Stimulated activated CD4-positive, alpha-beta T cell treated with anti-CD3 and anti-CD28 coated beads, Interleukin-15, amount 100 ng/mL, for 1 hour (primary cell): ENCODE measurements around the gene UBE2G1.
"Not testable (repeated sequence)": the region's sequence is repeated elsewhere in the genome, so short reads cannot be mapped to it uniquely, and the experiment has no call there.

ENCODE experiments used
- DNase-seq, 2 donors: peaks; one replicate each; pipeline ENCODE4 v3.0.0-alpha.2; 2020; ENCODE audit warnings: low read depth in 1 of 2, low spot score in 1 of 2

Gene UBE2G1

DNA sequence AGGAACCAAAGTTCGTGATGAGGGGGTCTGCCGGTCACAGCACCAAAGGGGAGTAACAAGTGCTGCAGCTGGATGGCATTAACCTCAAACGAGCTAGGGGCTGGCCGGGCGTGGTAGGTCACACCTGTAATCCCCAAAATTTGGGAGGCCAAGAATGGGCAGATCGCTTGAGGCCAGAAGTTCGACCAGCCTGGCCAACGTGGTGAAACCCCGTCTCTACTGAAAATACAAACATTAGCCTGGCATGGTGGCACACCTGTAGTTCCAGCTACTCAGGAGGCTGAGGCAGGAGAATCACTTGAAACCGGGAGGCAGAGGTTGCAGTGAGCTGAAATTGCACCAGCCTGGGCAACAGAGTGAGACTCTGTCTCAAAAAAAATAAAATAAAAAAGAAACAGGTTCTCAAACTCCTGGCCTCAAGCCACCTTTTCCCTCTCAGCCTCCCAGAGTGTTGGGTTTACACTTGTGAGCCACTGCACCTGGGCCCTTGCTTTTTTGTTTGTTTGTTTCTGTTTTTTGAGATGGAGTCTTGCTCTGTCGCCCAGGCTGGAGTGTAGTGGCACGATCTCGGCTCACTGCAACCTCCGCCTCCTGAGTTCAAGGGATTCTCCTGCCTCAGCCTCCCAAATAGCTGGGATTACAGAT is 9.4 kb upstream of the UBE2G1 start:
- not testable (repeated sequence) for DNase-seq

DNA sequence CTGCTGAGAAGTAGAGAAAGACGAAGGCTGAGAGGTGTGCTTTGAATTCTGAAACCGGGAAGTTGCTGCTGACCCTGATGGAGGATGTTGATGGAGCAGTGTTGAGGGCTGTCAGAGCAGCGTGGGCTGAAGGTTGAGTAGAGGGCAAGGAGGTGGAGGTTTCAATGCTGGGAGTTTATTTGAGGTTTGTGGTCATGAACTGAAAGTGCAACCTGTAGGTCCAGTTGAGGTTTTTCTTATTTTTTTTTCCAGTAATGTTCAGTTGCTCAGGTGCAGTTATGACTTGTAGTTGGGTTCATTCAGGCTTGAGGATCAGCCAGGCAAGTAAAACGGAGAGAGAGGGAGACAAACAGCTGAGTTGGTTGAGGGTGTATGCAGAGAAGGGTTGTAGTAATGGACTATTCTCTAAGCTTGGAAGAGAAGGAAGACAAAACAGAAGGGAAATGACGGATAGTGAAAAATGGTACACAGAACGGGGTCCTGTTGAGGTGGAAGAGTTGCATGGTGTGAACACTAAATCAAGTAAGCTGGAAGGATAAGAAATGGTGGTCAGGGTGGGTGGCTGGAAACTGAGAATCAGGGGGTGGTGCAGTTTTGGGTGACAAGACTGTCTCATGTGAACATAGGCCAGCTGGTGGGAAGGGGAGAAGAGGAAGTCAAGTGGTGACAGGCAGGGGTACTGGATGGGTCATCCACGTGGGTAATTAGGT is 8.7 kb upstream of the UBE2G1 start:
- DNase-seq, result peak in 1 of 2 donors; percentile 10

DNA sequence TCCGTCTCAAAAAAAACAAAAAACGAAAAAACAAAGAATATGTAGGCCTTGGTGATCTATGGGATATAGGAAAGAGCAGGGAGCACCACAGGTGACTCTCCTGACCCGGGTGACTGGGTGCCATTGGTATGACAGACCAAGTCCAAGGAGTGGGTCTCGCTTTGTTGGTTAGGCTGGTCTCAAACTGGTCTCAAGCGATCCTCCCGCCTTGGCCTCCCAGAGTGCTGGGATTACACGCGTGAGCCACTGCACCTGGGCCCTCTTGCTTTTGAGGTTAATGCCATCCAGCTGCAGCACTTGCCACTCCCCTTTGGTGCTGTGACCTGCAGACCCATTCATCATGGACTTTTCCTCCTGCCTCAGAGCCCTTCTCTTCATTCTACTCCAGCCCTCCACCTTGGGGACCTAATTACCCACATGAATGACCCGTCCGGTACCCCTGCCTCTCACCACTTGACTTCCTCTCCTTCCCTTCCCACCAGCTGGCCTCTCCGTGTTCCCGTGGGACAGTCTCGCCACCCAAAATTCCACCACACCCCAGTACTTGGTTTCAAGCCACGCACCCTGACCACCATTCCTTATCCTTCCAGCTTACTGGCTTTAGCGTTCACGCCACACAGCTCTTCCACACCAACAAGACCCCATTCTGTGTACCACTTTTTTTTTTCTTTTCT is 3.2 kb upstream of the UBE2G1 start:
- DNase-seq, result no peak

- no peak for DNase-seq
These were observed 1.9 kb upstream of the UBE2G1 start for GRCh38 chr17:4368341-4368740.

GRCh38 chr17:4367177-4367576 is 702 bp upstream of the UBE2G1 start:
- DNase-seq, result not testable (repeated sequence)

DNA sequence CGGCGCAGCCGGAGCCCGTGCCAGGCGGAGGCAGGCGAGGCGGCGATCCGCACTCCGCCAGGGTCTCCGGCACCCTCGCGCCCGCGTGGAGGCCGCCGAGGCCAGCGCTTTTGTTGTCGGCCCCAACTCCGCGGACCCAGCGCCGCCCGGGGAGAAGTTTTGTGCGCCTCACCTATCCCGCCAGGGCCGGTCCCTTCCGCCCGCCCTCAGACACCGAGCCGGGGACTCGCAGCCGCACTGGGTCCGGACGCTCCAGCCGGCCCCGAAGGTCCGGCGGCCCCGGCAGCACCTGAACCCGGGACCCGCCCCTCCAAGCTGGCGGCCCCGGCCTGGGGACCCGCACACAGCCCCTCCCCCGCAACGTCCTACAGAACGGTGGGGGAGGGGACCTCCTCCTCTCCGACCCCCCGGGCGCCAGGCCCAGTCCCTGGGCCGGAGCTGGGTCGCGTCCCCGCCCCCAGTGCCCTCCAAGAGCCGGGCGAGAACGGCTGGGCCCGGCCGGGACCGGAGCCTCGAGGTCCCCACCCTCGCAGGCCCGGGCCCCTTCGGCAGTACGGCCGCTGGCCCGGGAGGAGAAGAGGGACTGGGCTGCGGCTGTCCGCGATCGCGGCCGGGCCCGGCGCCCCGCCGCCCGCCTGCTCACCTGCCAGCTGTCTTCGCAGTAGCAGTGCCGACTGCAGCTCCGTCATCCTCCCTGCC is 698 bp downstream of the UBE2G1 start:
- peak; percentile 14 to 20 for DNase-seq

DNA sequence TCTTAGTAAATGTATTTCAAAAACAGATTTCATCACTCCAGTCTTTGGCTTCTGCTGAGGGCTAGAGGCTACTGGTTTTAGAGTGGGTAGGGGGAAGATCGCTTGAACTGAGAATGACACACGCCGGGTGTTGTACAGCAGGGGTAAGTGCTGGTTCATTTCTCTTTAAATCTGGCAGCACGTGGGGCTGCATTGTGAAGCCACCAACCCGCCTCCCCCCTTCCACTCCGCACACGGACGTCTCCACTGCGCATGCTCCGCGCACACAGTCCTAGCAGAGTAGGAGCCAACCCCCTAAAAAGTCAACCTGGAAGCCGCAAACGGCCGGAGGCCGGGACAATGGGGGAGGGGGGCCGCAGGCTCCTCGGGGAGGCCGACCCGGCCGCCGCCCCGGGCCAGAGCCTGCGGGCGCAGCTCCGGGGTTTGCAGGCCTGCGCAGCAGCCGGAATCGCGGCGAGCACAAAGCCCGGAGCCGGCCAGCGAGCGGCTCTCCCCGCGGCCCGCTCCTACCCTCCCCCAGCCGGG is 1.3 kb downstream of the UBE2G1 start:
- peak; percentile 76 to 80 for DNase-seq

- no peak for DNase-seq
These were observed 1.8 kb downstream of the UBE2G1 start for GRCh38 chr17:4364622-4365041.

DNA sequence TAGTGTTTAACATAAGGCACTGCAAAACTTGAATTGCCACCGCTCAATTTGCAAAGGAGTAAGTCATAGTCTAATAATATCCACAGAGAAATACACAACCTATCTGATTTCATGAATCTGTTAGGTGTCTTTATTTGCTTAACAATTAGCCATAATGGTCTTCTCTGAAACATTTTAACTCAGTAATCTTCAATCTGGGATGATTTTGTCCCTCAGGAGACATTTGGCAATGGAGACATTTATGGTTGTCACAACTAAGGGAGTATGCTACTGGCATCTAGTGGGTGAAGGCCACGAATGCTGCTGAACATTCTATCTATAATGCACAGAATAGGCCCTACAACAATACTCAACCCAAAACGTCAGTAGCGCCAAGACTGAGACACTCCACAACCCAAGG is 4.3 kb downstream of the UBE2G1 start:
- DNase-seq, result no peak

GRCh38 chr17:4358154-4358553 is 8.3 kb downstream of the UBE2G1 start:
- DNase-seq, result no peak

DNA sequence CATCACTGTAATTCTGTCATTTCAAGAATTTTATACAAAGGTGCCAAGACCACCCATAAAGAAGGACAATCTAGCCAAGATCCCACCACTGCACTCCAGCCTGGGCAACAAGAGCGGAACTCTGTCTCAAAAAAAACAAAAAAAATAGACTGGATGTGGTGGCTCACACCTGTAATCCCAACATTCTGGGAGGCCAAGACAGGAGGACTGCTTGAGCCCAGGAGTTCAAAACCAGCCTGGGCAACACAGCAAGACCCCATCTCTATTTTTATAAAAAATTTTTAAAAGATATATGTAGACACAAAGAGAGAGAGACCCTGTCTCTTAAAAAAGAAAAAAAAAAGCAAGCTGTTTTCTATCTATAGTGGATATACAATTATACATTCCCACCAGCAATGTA is 8.8 kb downstream of the UBE2G1 start:
- no peak for DNase-seq

DNA sequence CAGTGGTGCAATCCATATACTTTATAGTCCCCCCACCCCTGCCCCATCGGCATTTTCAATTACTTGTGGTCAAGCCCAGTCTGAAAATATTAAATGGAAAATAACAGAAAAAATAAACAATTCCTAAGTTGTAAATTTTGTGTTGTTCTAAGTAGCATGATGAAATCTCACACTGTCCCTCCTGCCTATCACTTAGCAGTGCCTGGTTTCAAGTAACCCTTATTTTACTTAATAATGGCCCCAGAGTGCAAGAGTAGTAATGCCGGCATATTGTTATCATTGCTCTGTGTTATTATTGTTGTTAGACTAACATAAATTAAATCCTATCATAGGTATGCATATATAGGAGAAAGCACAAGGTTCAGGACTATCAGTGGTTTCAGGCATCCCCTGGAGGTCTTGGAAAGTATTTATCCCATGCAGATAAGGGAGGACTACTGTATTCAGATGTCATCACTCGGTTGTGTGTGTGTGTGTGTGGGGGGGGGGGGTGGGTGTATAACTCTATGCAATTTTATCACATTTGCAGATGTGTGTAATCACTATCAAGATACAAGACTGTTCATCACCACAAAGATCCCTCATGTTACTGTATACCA is 9.3 kb downstream of the UBE2G1 start:
- no peak for DNase-seq

- no peak for DNase-seq
These were observed 11.5 kb downstream of the UBE2G1 start for GRCh38 chr17:4354862-4355514.

- DNase-seq, result no peak
These were observed 12.3 kb downstream of the UBE2G1 start for GRCh38 chr17:4354206-4354605.

DNA sequence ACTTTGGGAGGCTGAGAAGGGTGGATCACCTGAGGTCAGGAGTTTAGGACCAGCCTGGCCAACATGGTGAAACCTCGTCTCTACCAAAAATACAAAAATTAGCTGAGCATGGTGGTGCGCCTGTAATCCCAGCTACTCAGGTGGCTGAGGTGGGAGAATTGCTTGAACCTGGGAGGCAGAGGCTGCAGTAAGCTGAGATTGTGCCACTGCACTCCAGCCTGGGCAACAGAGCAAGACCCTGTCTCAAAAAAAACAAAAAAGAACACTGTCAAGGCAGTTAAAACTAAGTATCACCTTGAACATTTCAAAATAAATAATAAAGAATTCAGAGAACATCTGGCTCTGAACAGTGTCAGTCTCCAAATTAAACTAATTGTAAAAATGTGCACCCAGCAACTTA is 16.3 kb downstream of the UBE2G1 start:
- DNase-seq, result not testable (repeated sequence)

- DNase-seq, result no peak
These were observed 20.8 kb downstream of the UBE2G1 start for GRCh38 chr17:4345581-4346252.

DNA sequence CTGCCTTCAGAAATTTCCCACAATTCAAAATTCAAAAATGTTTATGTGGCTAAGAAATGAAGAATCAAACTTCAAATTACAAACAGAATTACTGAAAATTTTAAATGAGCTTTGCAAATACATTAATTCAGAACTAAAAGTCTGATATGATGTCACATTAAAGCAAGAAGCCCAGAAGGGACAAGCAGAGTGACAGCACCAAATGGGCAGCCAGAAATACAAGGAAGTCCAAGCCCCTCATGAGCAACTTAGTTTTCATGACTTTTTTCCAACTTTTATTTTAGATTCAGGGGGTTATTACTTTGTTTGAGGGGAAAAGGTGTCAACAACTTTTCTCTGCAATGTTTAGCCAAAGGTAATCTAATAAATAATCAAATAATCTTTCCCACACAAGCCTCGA is 21.5 kb downstream of the UBE2G1 start:
- DNase-seq, result no peak

DNA sequence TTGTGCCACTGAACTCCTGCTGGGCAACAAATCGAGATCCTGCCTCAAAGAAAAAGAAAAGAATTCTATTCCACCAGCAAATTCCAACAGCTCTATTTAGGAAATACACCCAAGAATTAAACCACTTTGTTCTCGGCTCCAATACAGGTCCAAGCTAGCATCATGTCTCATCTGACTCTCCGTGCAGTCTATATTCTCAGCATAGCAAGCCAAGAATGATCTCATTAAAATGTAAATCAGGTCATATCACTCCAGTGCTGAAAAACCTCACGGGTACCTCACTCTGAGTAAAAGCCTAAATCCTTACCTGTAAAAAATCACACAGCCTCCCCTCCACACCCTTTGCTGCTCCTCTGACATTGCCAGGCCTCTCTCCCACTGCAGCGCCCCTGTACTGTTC is 23.9 kb downstream of the UBE2G1 start:
- DNase-seq, result no peak

- DNase-seq, result no peak
These were observed 24.9 kb downstream of the UBE2G1 start for GRCh38 chr17:4341616-4341977.
